Posterior vena cava (tissue), 2 donors: ENCODE results near the gene CD40. TPM values are rescaled to one million over a fixed set of nuclear protein-coding genes. Genes with fewer than 3 reads are reported as not detected.

ENCODE experiments used
- DNase-seq: peaks from one replicate; pipeline ENCODE4 v3.0.0-alpha.2; 2020; ENCODE audit warnings: low spot score
- intact Hi-C, 2 donors: fragments of 100-400 bp; cut with DNase I; formaldehyde crosslinking; loops; one replicate each; pipeline versions ENCODE4 v1.14.1 to v1.14.2; 2022 to 2023
- total RNA-seq, 2 donors: library from RNA; stranded (reverse); fragmentation: NEBNext Ultra II Directional; extraction: Animal tissue kit (Norgen Biotek cat#: 25700); gene quantifications; one replicate each; pipeline ENCODE4 v1.2.1, GENCODE V29; 2021
- donor health status: DM: yes; HTN: yes; CAD: no.
- donor health status: DM: yes; HTN: yes; CAD: no.

Gene CD40
- total RNA-seq, 2 donors from 2014 or later = 9.6 to 11.3 TPM

DNA sequence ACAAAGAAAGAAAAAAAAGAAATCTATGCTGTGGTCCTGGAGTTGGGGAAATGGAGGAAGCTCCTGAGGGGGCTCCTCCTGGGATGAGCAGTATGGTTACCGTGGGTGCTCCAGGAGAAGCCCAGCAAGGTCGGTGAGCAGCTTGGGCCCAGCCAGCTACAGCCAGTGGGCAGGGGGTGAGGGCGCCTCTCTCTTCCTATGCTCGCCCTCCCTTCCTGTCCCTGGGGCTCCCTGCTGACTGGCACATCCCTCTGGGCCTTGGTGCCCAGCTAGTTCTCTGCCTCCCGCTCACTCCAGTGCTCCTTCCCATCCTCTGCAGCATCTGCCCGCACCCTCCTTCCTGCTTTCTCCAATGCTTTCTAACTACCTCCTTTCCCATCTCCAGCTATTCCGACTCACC lies 16.6 kb downstream of the CD40 start:
- intact Hi-C loops = loop anchor here in 1 of 2 donors (10.0 kb wide), 1 partner anchor 210 kb away; no protein-coding TSS in a partner anchor
- peak; percentile 29 for DNase-seq

DNA sequence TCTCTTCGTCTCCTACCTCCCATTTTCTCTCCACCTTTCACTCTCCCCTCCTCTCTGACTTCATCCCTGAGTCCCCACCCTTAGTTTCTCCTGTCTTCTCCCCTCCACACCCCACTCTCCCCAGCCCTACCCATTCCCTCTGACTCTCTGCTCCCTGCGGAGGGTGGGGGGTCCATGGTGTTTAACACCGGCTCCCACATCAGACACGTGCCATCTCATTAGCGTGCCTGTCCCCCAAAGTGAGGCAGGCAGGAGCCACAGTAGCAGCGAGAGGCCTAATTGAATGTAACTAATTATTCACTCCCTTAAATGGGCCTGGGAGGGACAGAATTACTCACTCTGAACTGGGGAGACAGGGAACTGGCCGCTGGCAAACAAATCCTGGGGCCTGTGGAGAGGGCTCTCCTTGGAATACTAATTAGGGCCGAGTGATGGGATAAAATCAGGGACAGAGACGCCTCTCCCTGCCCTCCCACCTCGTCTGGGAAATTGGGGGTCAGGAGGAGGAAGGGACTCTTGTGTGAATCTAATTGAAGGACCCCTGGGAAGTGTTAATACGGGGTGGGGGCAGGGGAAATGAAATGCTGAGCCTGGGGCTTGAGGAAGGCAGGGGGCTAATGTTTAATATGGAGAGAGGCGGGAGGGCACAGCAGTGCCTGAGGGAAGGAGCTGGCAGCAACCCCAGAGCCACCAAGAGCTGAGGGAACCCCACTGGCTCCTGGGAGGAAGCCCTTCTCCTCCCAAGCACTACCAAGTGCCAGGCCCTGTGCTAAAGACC lies 17.9 kb downstream of the CD40 start:
- intact Hi-C loops = loop anchor here in 1 of 2 donors (10.0 kb wide), 1 partner anchor 209 kb away; no protein-coding TSS in a partner anchor
- DNase-seq = no peak

DNA sequence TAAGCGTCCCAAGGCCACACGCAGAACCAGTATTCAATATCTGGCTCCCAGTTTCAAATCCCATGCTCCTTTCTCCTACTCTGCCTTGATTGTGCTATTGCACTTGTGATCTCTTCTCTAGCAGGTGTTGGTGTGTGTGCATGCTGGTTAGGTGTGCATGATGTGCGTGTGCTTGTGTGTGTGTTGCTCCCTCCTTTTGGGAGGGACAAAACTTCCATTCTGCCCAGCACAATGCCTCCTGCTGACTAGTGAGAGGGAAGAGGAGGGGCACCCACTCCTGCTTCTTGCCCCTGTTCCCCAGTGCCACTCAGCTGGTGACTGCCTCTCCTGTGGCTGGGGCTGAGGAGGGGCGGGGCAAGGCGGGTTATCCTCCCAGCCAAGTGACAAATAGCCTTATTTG lies 19.7 kb downstream of the CD40 start:
- DNase-seq = no peak
- intact Hi-C loops = loop anchor here in 1 of 2 donors (10.0 kb wide), 1 partner anchor 207 kb away; no protein-coding TSS in a partner anchor

DNA sequence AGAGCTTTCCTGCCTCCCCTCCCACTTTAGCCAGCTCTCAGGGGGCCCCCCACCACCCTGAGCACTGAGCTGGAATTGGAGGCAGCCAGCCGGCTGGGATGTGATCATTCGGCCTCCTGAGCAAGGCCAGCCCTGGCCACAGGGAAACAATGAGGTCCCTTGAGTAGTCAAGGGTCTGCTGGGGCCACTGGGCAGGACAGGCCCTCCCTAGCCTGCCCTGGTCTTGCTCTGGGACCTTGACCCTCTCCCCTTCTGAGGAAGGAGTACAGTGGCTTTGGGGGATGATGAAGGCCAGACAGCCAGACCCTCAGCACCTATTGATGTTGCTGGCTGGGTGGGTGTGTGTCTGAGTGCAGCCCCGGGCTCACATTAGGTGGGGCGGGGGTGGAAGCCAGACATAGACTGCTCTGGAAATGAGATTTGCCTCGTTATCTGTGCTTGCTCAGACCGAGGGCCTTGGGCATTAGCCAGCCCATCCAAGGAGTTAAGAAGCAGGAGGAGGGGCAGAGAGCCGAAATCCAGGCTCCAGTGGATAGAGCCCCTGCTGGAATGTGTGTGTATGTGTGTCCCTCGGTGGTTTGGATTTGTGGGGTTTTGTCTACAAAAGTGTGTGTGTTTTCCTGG lies 21.3 kb downstream of the CD40 start:
- no peak for DNase-seq
- intact Hi-C loops = loop anchor here in 1 of 2 donors (10.0 kb wide), 1 partner anchor 205 kb away; no protein-coding TSS in a partner anchor

GRCh38 chr20:46139908-46140482 lies 21.9 kb downstream of the CD40 start:
- no peak for DNase-seq
- intact Hi-C loops = loop anchor here in 1 of 2 donors (10.0 kb wide), 1 partner anchor 205 kb away; no protein-coding TSS in a partner anchor

- intact Hi-C loops = no loop called here
- DNase-seq = no peak
Measured at GRCh38 chr20:46142124-46142523, 24.0 kb downstream of the CD40 start.

GRCh38 chr20:46144432-46145025 lies 26.4 kb downstream of the CD40 start:
- intact Hi-C loops = loop anchor here in 1 of 2 donors (5.0 kb wide), 1 partner anchor 1108 kb away; no protein-coding TSS in a partner anchor

GRCh38 chr20:46145713-46146112 lies 27.6 kb downstream of the CD40 start:
- DNase-seq = no peak

More at GRCh38 chr20:46144432-46145025, 26.4 kb downstream of the CD40 start:
- DNase-seq = no peak

DNA sequence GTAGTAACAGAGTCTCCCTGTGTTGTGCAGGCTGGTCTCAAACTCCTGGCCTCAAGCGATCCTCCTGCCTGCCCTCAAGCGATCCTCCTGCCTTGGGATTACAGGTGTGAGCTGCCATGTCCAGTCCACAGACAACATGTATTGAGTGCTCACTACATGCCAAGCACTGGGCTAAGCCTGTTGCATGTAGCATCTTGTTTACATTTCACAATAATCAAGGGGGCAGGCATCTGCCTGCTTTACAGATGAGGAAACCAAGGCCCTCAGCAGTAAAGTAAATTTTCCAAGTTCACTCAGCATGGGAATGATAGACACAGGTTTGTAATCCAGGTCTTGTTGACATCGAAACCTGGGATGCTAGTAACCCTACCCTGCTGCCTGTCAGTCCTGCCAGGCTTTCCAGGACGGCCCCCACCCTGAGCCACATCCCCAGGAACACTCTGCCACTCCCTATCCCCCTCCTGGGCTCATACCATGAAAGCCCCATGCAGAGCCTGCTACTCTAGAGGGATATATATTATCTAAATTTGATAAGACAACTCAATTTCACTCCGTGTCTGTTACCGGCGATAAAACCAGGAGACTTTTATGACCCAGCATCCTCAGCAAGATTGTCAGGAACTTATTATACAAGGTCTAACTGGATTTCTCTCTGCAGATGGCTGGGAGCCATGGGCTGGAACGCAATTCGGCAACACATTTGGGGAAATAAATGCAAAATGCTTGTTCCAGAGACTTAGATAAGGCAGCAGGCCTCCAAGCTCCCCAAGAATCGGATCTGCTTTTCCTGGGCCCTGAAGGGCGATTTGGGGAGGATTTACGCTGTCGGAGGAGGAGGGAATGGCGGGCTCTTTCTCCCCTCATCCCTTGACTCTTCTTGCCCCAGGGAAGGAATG lies 30.4 kb downstream of the CD40 start:
- DNase-seq = peak; percentile 37
- intact Hi-C loops = loop anchor here in 1 of 2 donors (5.0 kb wide), 1 partner anchor 1104 kb away; no protein-coding TSS in a partner anchor

More at GRCh38 chr20:46145713-46146112, 27.6 kb downstream of the CD40 start:
- intact Hi-C loops = loop anchor here in 1 of 2 donors (5.0 kb wide), 1 partner anchor 1107 kb away; no protein-coding TSS in a partner anchor

DNA sequence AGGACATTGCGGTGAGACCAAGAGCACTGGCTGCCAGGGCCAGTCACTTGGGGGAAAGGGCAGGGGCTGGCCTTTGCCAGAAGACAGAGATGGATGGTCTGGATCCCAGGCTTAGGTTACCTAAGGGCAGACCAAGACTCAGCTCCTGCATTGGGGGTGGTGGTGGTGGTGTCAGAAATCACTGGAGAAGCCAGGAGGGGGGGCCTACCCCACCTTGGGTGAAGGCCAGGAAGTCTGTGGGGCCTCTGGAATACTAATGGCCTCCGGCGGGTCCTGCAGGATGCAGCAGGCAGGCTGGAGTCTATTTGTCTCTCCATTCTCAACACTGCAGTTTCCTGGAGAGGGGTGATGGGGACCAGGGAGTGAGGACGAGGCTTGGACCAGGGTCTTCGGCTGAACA lies 32.8 kb downstream of the CD40 start:
- intact Hi-C loops = no loop called here

DNA sequence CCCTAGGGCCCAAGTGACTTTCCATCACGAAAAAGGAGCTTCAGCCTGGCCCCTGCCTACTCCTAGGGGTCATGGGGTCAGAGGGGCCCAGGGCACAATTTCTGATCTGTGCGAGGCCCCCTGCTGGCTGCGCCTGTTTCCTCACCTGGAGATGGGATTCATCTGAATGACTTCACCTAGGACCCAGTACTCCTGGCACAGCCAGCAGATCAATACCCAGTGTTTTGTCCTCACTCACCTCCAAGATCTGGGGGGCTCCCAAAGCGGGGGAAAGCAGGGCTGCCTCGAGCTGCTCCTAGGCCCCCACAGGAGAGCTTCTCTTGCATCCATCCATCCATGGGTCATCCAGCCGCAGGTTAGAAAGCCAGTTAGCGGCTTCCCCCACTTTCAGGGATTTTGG lies 33.8 kb downstream of the CD40 start:
- DNase-seq = peak; percentile 64
- intact Hi-C loops = no loop called here

More for the DNA sequence above, 32.8 kb downstream of the CD40 start:
- peak; percentile 38 for DNase-seq

DNA sequence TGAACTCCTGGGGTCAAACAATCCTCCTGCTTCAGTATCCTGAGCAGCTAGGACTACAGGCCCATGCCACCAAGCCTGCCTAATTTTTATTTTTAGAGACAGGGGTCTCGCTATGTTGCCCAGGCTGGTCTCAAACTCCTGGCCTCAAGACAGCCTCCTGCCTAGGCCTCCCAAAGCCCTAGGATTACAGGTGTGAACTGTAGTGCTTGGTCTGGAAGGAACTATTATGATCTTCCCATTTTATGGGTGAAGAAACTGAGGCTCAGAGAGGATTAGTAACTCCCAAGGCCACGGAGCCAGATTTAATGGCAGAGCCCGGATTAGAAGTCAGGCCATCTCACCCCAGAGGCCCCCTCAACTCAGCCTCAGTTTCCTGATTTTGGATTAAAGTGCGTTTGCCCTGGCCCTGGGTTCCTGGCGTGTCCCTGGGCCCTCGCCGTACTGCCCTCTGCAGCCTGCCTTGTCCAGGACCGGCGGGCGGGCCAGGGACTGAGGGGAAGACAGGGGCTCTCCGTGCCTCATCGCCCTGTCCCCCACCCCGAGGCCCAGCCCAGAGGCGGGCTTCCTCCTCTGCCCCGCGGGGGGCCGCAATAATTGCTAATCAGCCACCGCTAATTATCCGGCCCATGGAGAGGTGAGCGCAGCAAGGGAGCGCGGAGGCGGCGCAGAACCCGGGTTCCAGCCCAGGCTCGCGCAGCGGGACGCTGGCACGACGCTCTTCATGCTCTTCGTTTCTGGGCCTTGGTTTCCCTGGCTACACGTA lies 34.9 kb downstream of the CD40 start:
- intact Hi-C loops = no loop called here
- DNase-seq = peak; percentile 58

DNA sequence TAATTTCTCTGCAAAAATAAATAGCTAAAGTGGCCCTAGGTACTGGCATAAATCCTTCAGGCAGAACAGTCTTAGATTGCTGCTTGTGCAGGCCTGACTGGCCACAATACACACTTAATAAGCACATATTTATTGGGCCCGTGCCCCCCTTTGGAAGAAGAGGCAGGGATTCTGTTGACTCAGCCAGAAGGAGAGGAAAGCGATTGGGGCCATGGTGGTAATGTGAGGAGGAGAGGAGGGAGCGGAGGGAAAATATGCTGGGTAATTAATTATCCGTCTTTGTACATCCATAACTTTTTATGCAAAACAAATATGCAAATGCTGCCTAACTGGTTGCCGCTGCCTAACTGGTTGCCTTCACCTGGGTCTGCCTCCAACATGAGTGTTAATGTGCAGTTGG lies 36.2 kb downstream of the CD40 start:
- DNase-seq = no peak
- intact Hi-C loops = no loop called here

- intact Hi-C loops = no loop called here
- no peak for DNase-seq
Measured at GRCh38 chr20:46154796-46155195, 36.7 kb downstream of the CD40 start.

- intact Hi-C loops = no loop called here
- no peak for DNase-seq
Measured at GRCh38 chr20:46156065-46156464, 38.0 kb downstream of the CD40 start.

DNA sequence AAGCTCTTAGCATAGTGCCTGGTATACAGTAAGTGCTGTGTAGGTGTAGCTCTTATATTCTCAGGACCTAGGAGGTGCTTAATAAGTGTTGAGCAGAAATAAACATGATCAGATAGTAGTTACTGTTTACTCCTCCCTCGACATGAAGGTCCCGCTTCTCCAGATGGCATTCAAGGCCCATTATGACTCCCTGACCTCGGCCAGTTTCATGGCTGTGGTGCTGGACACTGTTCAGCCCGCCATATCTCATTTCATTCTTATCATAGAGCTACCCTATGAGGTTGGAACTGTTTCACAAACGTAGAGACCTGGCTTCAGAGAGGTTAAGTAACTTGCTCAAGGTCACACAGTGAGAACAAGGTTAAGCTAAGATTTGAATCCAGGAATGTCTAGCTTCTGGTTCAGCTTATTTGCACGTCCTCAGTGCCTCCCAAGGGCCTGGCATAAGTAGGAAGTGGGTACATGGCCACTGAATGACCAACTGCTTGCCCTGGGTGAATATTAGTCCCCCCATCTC lies 39.0 kb downstream of the CD40 start:
- intact Hi-C loops = no loop called here

GRCh38 chr20:46157625-46158024 lies 39.5 kb downstream of the CD40 start:
- DNase-seq = peak; percentile 43
- intact Hi-C loops = no loop called here

More for the DNA sequence above, 39.0 kb downstream of the CD40 start:
- no peak for DNase-seq
